IMR-90 (cell line): ENCODE measurements around the gene DHX9. TPM values are rescaled to one million over a fixed set of nuclear protein-coding genes. Genes with fewer than 3 reads are reported as not detected.

Experiments used
- ATAC-seq: fragments of 200-7000 bp; cut with Tn5 transposase; 2 replicates; pipeline ENCODE4 v1.9.1; 2020; ENCODE audit warnings: low read depth, mild to moderate bottlenecking, moderate library complexity
- BruUV-seq: library from RNA; stranded (reverse); fragments of 400-500 nt; replicated peaks from 2 replicates; lab custom pipeline; 2021; lab: Mats Ljungman, UMichigan
- CTCF ChIA-PET: fragments of 300-600 bp; formaldehyde crosslinking; extraction: SDS; loops from one replicate; lab custom pipeline; 2021; ENCODE audit warnings: antibody characterized with exemption; lab: Yijun Ruan, JAX
- POLR2A ChIA-PET: fragments of 300-600 bp; sonication (Branson Sonifier 250); formaldehyde crosslinking; loops from one replicate; lab custom pipeline; 2022; ENCODE audit warnings: antibody characterized with exemption; ENCODE audit not compliant: unreplicated experiment; lab: Charles Lee
- DNase-seq: peaks from one replicate; pipeline ENCODE4 v3.0.0; 2013
- H2AFZ ChIP-seq: replicated peaks from 2 replicates; pipeline ENCODE3; 2013; ENCODE audit warnings: low read length, mild to moderate bottlenecking; ENCODE audit not compliant: poor library complexity
- H2AK5ac ChIP-seq: 2 replicates; pipeline ENCODE4 v1.6.1; 2013; ENCODE audit warnings: low read depth, low read length, inconsistent platforms
- H2AK9ac ChIP-seq: replicated peaks from 2 replicates; pipeline ENCODE3; 2013; ENCODE audit warnings: mild to moderate bottlenecking, low read depth, low read length, moderate library complexity; ENCODE audit not compliant: poor library complexity
- H2BK120ac ChIP-seq: 2 replicates; pipeline ENCODE4 v1.6.1; 2013; ENCODE audit warnings: low read depth, low read length, inconsistent platforms
- H2BK15ac ChIP-seq: 3 replicates; pipeline ENCODE4 v1.6.1; 2013; ENCODE audit warnings: low read depth, low read length, inconsistent platforms
- H2BK20ac ChIP-seq: 2 replicates; pipeline ENCODE4 v1.6.1; 2013; ENCODE audit warnings: low read depth, mild to moderate bottlenecking, inconsistent platforms, low read length, moderate library complexity
- H2BK5ac ChIP-seq: 2 replicates; pipeline ENCODE4 v1.6.1; 2013; ENCODE audit warnings: mild to moderate bottlenecking, low read depth, low read length, inconsistent platforms; ENCODE audit not compliant: poor library complexity, severe bottlenecking
- H3K14ac ChIP-seq: replicated peaks from 2 replicates; pipeline ENCODE4 v1.6.1; 2013; ENCODE audit warnings: low read depth, low read length, inconsistent platforms
- H3K18ac ChIP-seq: 2 replicates; pipeline ENCODE4 v1.6.1; 2013; ENCODE audit warnings: low read depth, low read length, control low read depth
- H3K23ac ChIP-seq: 2 replicates; pipeline ENCODE4 v1.6.1; 2013; ENCODE audit warnings: low read depth, low read length, inconsistent platforms
- H3K27ac ChIP-seq: 2 replicates; pipeline ENCODE4 v1.5.1; 2013; ENCODE audit warnings: mild to moderate bottlenecking, control low read depth, low read length; ENCODE audit not compliant: insufficient read depth
- H3K27me3 ChIP-seq: 2 replicates; pipeline ENCODE4 v1.6.1; 2013; ENCODE audit warnings: low read length; ENCODE audit not compliant: control insufficient read depth, insufficient read depth
- H3K36me3 ChIP-seq: 2 replicates; pipeline ENCODE4 v1.6.1; 2013; ENCODE audit warnings: low read length, mixed read lengths; ENCODE audit not compliant: control insufficient read depth, insufficient read depth
- H3K4ac ChIP-seq: 2 replicates; pipeline ENCODE4 v1.6.1; 2013; ENCODE audit warnings: low read depth, low read length, inconsistent platforms
- H3K4me1 ChIP-seq: 2 replicates; pipeline ENCODE4 v1.6.1; 2013; ENCODE audit warnings: low read length, mixed read lengths; ENCODE audit not compliant: control insufficient read depth, insufficient read depth
- H3K4me2 ChIP-seq: 2 replicates; pipeline ENCODE4 v1.6.1; 2013; ENCODE audit warnings: low read depth, mild to moderate bottlenecking, control low read depth, low read length, moderate library complexity
- H3K4me3 ChIP-seq: 2 replicates; pipeline ENCODE4 v1.5.1; 2013; ENCODE audit warnings: low read depth, mild to moderate bottlenecking, control low read depth, low read length, moderate library complexity; ENCODE audit not compliant: insufficient read depth
- H3K56ac ChIP-seq: 2 replicates; pipeline ENCODE4 v1.6.1; 2013; ENCODE audit warnings: low read length, inconsistent platforms; ENCODE audit not compliant: insufficient read depth; ENCODE audit errors: extremely low read depth
- H3K79me1 ChIP-seq, 2 experiments: 2 replicates each; pipeline ENCODE4 v1.6.1; 2013; ENCODE audit warnings: low read length in 2 of 2, inconsistent platforms in 1 of 2, low read depth in 1 of 2
- H3K9ac ChIP-seq: 2 replicates; pipeline ENCODE4 v1.6.1; 2013; ENCODE audit warnings: low read depth, low read length, control low read depth
- H3K9me1 ChIP-seq: 2 replicates; pipeline ENCODE4 v1.6.1; 2013; ENCODE audit warnings: low read length, inconsistent platforms; ENCODE audit not compliant: insufficient read depth
- H3K9me3 ChIP-seq: 2 replicates; pipeline ENCODE4 v1.6.1; 2013; ENCODE audit warnings: low read length; ENCODE audit not compliant: control insufficient read depth, insufficient read depth
- H4K20me1 ChIP-seq: 2 replicates; pipeline ENCODE4 v1.6.1; 2013; ENCODE audit warnings: low read length, inconsistent platforms; ENCODE audit not compliant: insufficient read depth
- H4K5ac ChIP-seq: 2 replicates; pipeline ENCODE4 v1.6.1; 2013; ENCODE audit warnings: mild to moderate bottlenecking, low read depth, low read length, control low read depth
- H4K8ac ChIP-seq, 2 experiments: 2 replicates each; pipeline ENCODE4 v1.6.1; 2013; ENCODE audit warnings: low read depth in 2 of 2, low read length in 2 of 2, control low read depth in 1 of 2, inconsistent platforms in 1 of 2
- H4K91ac ChIP-seq: 2 replicates; pipeline ENCODE4 v1.6.1; 2013; ENCODE audit warnings: low read depth, low read length, inconsistent platforms; ENCODE audit not compliant: insufficient read depth
- BHLHE40 ChIP-seq: fragments of 150-350 bp; IDR thresholded peaks from 2 replicates; pipeline ENCODE4 v1.6.1; 2016; ENCODE audit warnings: mild to moderate bottlenecking, low read depth, low read length
- CEBPB ChIP-seq: IDR thresholded peaks from 2 replicates; pipeline ENCODE4 v1.6.1; 2012; ENCODE audit warnings: low read depth, low read length, improper control_type of control experiment
- CHD1 ChIP-seq: IDR thresholded peaks from 2 replicates; pipeline ENCODE4 v1.6.1; 2012; ENCODE audit warnings: low read depth, low read length, improper control_type of control experiment
- FOS ChIP-seq: fragments of 150-350 bp; IDR thresholded peaks from 2 replicates; pipeline ENCODE4 v1.6.1; 2016; ENCODE audit warnings: low read depth, low read length
- MAFK ChIP-seq: IDR thresholded peaks from 2 replicates; pipeline ENCODE4 v1.6.1; 2012; ENCODE audit warnings: low read depth, low read length, improper control_type of control experiment
- MAZ ChIP-seq: IDR thresholded peaks from 2 replicates; pipeline ENCODE4 v1.6.1; 2012; ENCODE audit warnings: low read depth, mild to moderate bottlenecking, low read length, improper control_type of control experiment, moderate library complexity, borderline replicate concordance
- MXI1 ChIP-seq: IDR thresholded peaks from 2 replicates; pipeline ENCODE4 v1.6.1; 2012; ENCODE audit warnings: low read depth, mild to moderate bottlenecking, low read length, moderate library complexity, borderline replicate concordance
- NFE2L2 ChIP-seq: fragments of 150-350 bp; IDR thresholded peaks from 2 replicates; pipeline ENCODE4 v1.6.1; 2016; ENCODE audit warnings: low read depth, mild to moderate bottlenecking, low read length
- POLR2A ChIP-seq: IDR thresholded peaks from 2 replicates; pipeline ENCODE4 v1.6.1; 2012; ENCODE audit warnings: mild to moderate bottlenecking, low read depth, low read length
- RAD21 ChIP-seq: IDR thresholded peaks from 2 replicates; pipeline ENCODE4 v1.6.1; 2012; ENCODE audit warnings: low read length, improper control_type of control experiment
- RCOR1 ChIP-seq: IDR thresholded peaks from 2 replicates; pipeline ENCODE4 v1.6.1; 2012; ENCODE audit warnings: mild to moderate bottlenecking, low read length, improper control_type of control experiment; ENCODE audit not compliant: insufficient replicate concordance
- SMC3 ChIP-seq: fragments of 150-350 bp; IDR thresholded peaks from 2 replicates; pipeline ENCODE4 v1.6.1; 2016; ENCODE audit warnings: low read depth, mild to moderate bottlenecking, antibody characterized with exemption, low read length, moderate library complexity
- WGBS, 2 experiments: methylation state at CpG; one replicate each; pipeline versions ENCODE4 v1.1.5 to v1.1.7; 2013; ENCODE audit warnings: missing lambda C conversion rate in 2 of 2; ENCODE audit not compliant: insufficient read length in 1 of 2; ENCODE audit errors: extremely low coverage in 2 of 2; 5-methylcytosine and 5-hydroxymethylcytosine counted together
- dilution Hi-C: fragments of 300-500 bp; cut with HindIII; formaldehyde crosslinking; loops from one replicate; pipeline ENCODE4 v1.14.3; 2018; ENCODE audit warnings: low sequenced_read_pairs; ENCODE audit not compliant: unreplicated experiment
- in situ Hi-C: fragments of 300-500 bp; cut with MboI; formaldehyde crosslinking; loops from 3 replicates; pipeline ENCODE4 v1.14.3; 2019; ENCODE audit warnings: low sequenced_read_pairs, inconsistent platforms, mixed read lengths
- intact Hi-C: fragments of 100-400 bp; cut with micrococcal nuclease; formaldehyde crosslinking; loops from 2 replicates; pipeline ENCODE4 v1.10.0; 2022
- polyA plus RNA-seq, 3 experiments: library from polyadenylated mRNA; depleted of rRNA; stranded (reverse); fragments of >200 nt; gene quantifications; 2 replicates each; pipeline ENCODE4 v1.2.3, GENCODE V29; 2012; ENCODE audit warnings: low replicate concordance in 1 of 3
- total RNA-seq: library from RNA; depleted of rRNA; stranded (reverse); fragments of >200 nt; gene quantifications from 2 replicates; pipeline ENCODE4 v1.2.3, GENCODE V29; 2012
- TF ChIP-seq, protein P1 (sequence below): fragments of 150-350 bp; IDR thresholded peaks from 2 replicates; pipeline ENCODE4 v1.6.1; 2016; ENCODE audit warnings: low read depth, mild to moderate bottlenecking, low read length, moderate library complexity, borderline replicate concordance
- TF ChIP-seq, protein P2 (sequence below): fragments of 150-350 bp; IDR thresholded peaks from 2 replicates; pipeline ENCODE4 v1.6.1; 2017; ENCODE audit warnings: mild to moderate bottlenecking, antibody characterized with exemption, low read length, low read depth

The DHX9 gene
- total and polyA plus RNA-seq, 2 of the 4 experiments (the other 2 are of a cell fraction) = 119 to 211 TPM

DNA sequence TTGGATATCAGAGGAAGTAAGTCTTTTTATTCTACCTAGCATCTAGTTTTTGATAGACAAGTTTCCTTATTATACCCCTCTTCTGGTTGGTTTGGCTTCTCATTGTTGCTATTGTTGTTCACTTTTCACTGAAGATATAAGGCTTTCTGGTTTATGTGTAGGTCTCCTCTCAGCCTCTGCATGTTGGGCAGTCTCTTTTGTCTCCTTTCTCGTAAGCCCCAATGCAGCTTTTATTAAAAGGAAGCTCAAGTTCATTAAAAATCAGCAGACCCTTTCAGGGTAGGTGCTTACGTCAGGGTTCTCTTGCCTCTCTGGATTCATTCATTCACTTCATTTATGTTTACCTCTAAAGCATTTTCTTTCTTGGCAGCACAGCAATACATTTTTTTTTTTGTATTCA lies 4.8 kb upstream of the DHX9 start:
- no peak overlapping the region for H2AK5ac ChIP-seq
- no peak overlapping the region for H3K56ac ChIP-seq
- H3K9ac ChIP-seq = no peak overlapping the region
- H4K8ac ChIP-seq = no peak overlapping the region
- no peak overlapping the region for H2AK9ac ChIP-seq
- in situ Hi-C loops = no loop called here
- no peak overlapping the region for H3K4ac ChIP-seq
- peaks cover 2% of the 10 kb centered on the region for H4K20me1 ChIP-seq
- no peak overlapping the region for H4K5ac ChIP-seq
- no peaks in the 10 kb centered on the region for H3K9me3 ChIP-seq
- no peak for ATAC-seq
- dilution Hi-C loops = no loop called here
- no peak for DNase-seq
- no peak overlapping the region for H2AFZ ChIP-seq
- no peak overlapping the region for H3K27ac ChIP-seq
- ChIA-PET CTCF (no interaction called here), POLR2A (no interaction called here)
- H3K14ac ChIP-seq = no peak overlapping the region
- no peak overlapping the region for H4K91ac ChIP-seq
- no peak overlapping the region for H2BK120ac ChIP-seq
- H3K9me1 ChIP-seq = peaks cover 3% of the 10 kb centered on the region; the same call in 1 of the 2 replicates
- H3K27me3 ChIP-seq = peaks cover 12% of the 10 kb centered on the region
- peaks cover 0 to 4% of the 10 kb centered on the region in 2 experiments; a peak in 1 of 4 replicates for H3K79me1 ChIP-seq
- H2BK5ac ChIP-seq = no peak overlapping the region
- no peak overlapping the region for H3K4me3 ChIP-seq
- H2BK20ac ChIP-seq = no peak overlapping the region
- H3K18ac ChIP-seq = no peak overlapping the region
- TF ChIP-seq CHD1 (no peak), SMC3 (no peak), CEBPB (no peak), NFE2L2 (no peak), MXI1 (no peak), RCOR1 (no peak), BHLHE40 (no peak), FOS (no peak), POLR2A (no peak), RAD21 (no peak), MAZ (no peak), MAFK (no peak)
- TF ChIP-seq, protein P1, sequence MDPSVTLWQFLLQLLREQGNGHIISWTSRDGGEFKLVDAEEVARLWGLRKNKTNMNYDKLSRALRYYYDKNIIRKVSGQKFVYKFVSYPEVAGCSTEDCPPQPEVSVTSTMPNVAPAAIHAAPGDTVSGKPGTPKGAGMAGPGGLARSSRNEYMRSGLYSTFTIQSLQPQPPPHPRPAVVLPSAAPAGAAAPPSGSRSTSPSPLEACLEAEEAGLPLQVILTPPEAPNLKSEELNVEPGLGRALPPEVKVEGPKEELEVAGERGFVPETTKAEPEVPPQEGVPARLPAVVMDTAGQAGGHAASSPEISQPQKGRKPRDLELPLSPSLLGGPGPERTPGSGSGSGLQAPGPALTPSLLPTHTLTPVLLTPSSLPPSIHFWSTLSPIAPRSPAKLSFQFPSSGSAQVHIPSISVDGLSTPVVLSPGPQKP = no peak
- TF ChIP-seq, protein P2, sequence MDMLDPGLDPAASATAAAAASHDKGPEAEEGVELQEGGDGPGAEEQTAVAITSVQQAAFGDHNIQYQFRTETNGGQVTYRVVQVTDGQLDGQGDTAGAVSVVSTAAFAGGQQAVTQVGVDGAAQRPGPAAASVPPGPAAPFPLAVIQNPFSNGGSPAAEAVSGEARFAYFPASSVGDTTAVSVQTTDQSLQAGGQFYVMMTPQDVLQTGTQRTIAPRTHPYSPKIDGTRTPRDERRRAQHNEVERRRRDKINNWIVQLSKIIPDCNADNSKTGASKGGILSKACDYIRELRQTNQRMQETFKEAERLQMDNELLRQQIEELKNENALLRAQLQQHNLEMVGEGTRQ = no peak
- H2BK15ac ChIP-seq = no peak overlapping the region
- no CpG with 5 or more reads among the region's 2 CpGs for WGBS, 2 experiments
- intact Hi-C loops = no loop called here
- H3K36me3 ChIP-seq = no peaks in the 10 kb centered on the region
- no peak overlapping the region for H3K23ac ChIP-seq
- no peaks in the 10 kb centered on the region for H3K4me1 ChIP-seq
- no peak overlapping the region for H3K4me2 ChIP-seq
- BruUV-seq = no TSS peak
